Neural cell (in vitro differentiated cells): Measurements from ENCODE around the gene HDGFL2. TPM values are rescaled to one million over a fixed set of nuclear protein-coding genes. Genes with fewer than 3 reads are reported as not detected.

ENCODE experiments used
- H2AFZ ChIP-seq: fragments of 200-600, 300-800 bp; sonication (generic), shearing (Covaris generic); 2 replicates; pipeline ENCODE4 v1.6.0; 2014; ENCODE audit warnings: low read depth, mild to moderate bottlenecking, antibody characterized with exemption, low read length, moderate library complexity
- H3F3A ChIP-seq: fragments of 200-600 bp; shearing (Covaris generic); 2 replicates; pipeline ENCODE4 v1.6.1; 2016; ENCODE audit warnings: mild to moderate bottlenecking, moderate library complexity, mixed read lengths, antibody characterized with exemption, low read length; ENCODE audit not compliant: insufficient read depth, poor library complexity, severe bottlenecking
- H3K27ac ChIP-seq: fragments of 200-600, 300-800 bp; sonication (generic), shearing (Covaris generic); 2 replicates; pipeline ENCODE4 v1.5.1; 2014; ENCODE audit warnings: mild to moderate bottlenecking, low read length, moderate library complexity
- H3K27me3 ChIP-seq: fragments of 300-800, 200-600 bp; sonication (generic), shearing (Covaris generic); 2 replicates; pipeline ENCODE4 v1.6.0; 2014; ENCODE audit warnings: mild to moderate bottlenecking, low read depth, low read length, moderate library complexity; ENCODE audit not compliant: insufficient read depth
- H3K36me3 ChIP-seq: fragments of 300-800, 200-600 bp; sonication (generic), shearing (Covaris generic); 2 replicates; pipeline ENCODE4 v1.5.1; 2014; ENCODE audit warnings: mild to moderate bottlenecking, antibody characterized with exemption, low read length, moderate library complexity; ENCODE audit not compliant: insufficient read depth
- H3K4me2 ChIP-seq: fragments of 300-800, 200-600 bp; sonication (generic), shearing (Covaris generic); 2 replicates; pipeline ENCODE4 v1.6.0; 2014; ENCODE audit warnings: mild to moderate bottlenecking, low read length
- H3K4me3 ChIP-seq: fragments of 300-800, 200-600 bp; sonication (generic), shearing (Covaris generic); 2 replicates; pipeline ENCODE4 v1.5.1; 2014; ENCODE audit warnings: mild to moderate bottlenecking, low read length, moderate library complexity
- H3K79me2 ChIP-seq: fragments of 200-600 bp; shearing (Covaris generic); replicated peaks from 2 replicates; pipeline ENCODE4 v1.6.0; 2014; ENCODE audit warnings: mild to moderate bottlenecking, low read length, moderate library complexity; ENCODE audit not compliant: insufficient read depth
- H3K9ac ChIP-seq: fragments of 300-800, 200-600 bp; sonication (generic), shearing (Covaris generic); 2 replicates; pipeline ENCODE4 v1.6.1; 2016; ENCODE audit warnings: mild to moderate bottlenecking, low read length, mixed read lengths
- H3K9me2 ChIP-seq: fragments of 200-600 bp; shearing (Covaris generic); 2 replicates; pipeline ENCODE4 v1.6.1; 2016; ENCODE audit warnings: mild to moderate bottlenecking, low read length, mixed read lengths; ENCODE audit not compliant: insufficient read depth
- H3K9me3 ChIP-seq: fragments of 200-600, 300-800 bp; sonication (generic), shearing (Covaris generic); 2 replicates; pipeline ENCODE4 v1.6.1; 2016; ENCODE audit warnings: mild to moderate bottlenecking, mixed run types, low read length, moderate library complexity, mixed read lengths
- H4K20me1 ChIP-seq: fragments of 200-600 bp; shearing (Covaris generic); 2 replicates; pipeline ENCODE4 v1.6.1; 2016; ENCODE audit warnings: mild to moderate bottlenecking, mixed run types; ENCODE audit not compliant: insufficient read depth
- EP300 ChIP-seq: fragments of 450-650 bp; conservative IDR thresholded peaks from 2 replicates; pipeline ENCODE4 v1.6.1; 2014; ENCODE audit warnings: antibody characterized with exemption, mild to moderate bottlenecking, moderate library complexity; ENCODE audit not compliant: poor library complexity, severe bottlenecking
- EZH2 ChIP-seq: fragments of 200-600, 300-800 bp; shearing (Covaris generic), sonication (generic); IDR thresholded peaks from 2 replicates; pipeline ENCODE4 v1.6.1; 2014; ENCODE audit warnings: antibody characterized with exemption, low read length, borderline replicate concordance, mild to moderate bottlenecking; ENCODE audit not compliant: insufficient read depth, poor library complexity, severe bottlenecking
- MXI1 ChIP-seq: fragments of 450-650 bp; conservative IDR thresholded peaks from 2 replicates; pipeline ENCODE4 v1.6.1; 2014; ENCODE audit warnings: antibody characterized with exemption, mild to moderate bottlenecking; ENCODE audit not compliant: poor library complexity, severe bottlenecking
- POLR2AphosphoS5 ChIP-seq: IDR thresholded peaks from 2 replicates; pipeline ENCODE4 v1.6.1; 2012
- RAD21 ChIP-seq: fragments of 450-650 bp; conservative IDR thresholded peaks from 2 replicates; pipeline ENCODE4 v1.6.1; 2014; ENCODE audit warnings: antibody characterized with exemption, mild to moderate bottlenecking, moderate library complexity
- SMC3 ChIP-seq: fragments of 450-650 bp; conservative IDR thresholded peaks from 2 replicates; pipeline ENCODE4 v1.6.1; 2014; ENCODE audit warnings: antibody characterized with exemption, mild to moderate bottlenecking, moderate library complexity; ENCODE audit not compliant: poor library complexity
- TAF1 ChIP-seq: IDR thresholded peaks from 2 replicates; pipeline ENCODE4 v1.6.1; 2012; ENCODE audit warnings: low read depth
- polyA plus RNA-seq: library from polyadenylated mRNA; depleted of rRNA; stranded (reverse); fragments of >200 nt; gene quantifications from 2 replicates; pipeline ENCODE4 v1.2.3, GENCODE V29; 2014
- TF ChIP-seq, protein P1 (sequence below): fragments of 450-650 bp; IDR thresholded peaks from 2 replicates; pipeline ENCODE4 v1.5.1; 2014; ENCODE audit warnings: antibody characterized with exemption, mild to moderate bottlenecking, moderate library complexity; ENCODE audit not compliant: poor library complexity, severe bottlenecking
- TF ChIP-seq, protein P2 (sequence below): IDR thresholded peaks from 2 replicates; pipeline ENCODE4 v1.6.1; 2012; ENCODE audit warnings: borderline replicate concordance

Gene HDGFL2
- polyA plus RNA-seq, 1 donor from 2014 or later = 79.7 TPM

DNA sequence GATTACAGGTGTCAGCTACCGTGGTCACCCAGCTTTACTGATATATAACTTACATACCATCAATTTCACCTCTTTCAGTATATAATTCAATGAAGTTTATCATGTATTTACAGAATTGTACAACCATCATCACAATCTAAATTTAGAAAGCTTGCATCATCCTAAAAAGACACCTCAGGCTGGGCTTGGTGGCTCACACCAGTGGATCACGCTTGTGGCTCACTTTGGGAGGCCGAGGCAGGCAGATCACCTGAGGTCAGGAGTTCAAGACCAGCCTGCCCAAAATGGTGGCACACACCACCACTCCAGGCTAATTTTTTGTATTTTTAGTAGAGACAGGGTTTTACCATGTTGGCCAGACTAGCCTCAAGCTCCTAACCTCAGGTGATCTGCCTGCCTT is 4.3 kb upstream of the HDGFL2 start:
- Histone ChIP-seq H3K79me2 (peaks cover 5% of the 10 kb centered on the region), H3K9me3 (no peaks in the 10 kb centered on the region), H3K4me2 (no peak overlapping the region), H2AFZ (no peak overlapping the region), H4K20me1 (no peaks in the 10 kb centered on the region), H3K27ac (no peak overlapping the region), H3K4me3 (no peak overlapping the region), H3K36me3 (no peaks in the 10 kb centered on the region), H3K9ac (no peak overlapping the region), H3F3A (peaks cover 3% of the 10 kb centered on the region), H3K9me2 (no peaks in the 10 kb centered on the region), H3K27me3 (no peaks in the 10 kb centered on the region)
- TF ChIP-seq EZH2 (no peak), POLR2AphosphoS5 (no peak), RAD21 (no peak), MXI1 (no peak), TAF1 (no peak), SMC3 (no peak), EP300 (no peak)
- TF ChIP-seq, protein P1, sequence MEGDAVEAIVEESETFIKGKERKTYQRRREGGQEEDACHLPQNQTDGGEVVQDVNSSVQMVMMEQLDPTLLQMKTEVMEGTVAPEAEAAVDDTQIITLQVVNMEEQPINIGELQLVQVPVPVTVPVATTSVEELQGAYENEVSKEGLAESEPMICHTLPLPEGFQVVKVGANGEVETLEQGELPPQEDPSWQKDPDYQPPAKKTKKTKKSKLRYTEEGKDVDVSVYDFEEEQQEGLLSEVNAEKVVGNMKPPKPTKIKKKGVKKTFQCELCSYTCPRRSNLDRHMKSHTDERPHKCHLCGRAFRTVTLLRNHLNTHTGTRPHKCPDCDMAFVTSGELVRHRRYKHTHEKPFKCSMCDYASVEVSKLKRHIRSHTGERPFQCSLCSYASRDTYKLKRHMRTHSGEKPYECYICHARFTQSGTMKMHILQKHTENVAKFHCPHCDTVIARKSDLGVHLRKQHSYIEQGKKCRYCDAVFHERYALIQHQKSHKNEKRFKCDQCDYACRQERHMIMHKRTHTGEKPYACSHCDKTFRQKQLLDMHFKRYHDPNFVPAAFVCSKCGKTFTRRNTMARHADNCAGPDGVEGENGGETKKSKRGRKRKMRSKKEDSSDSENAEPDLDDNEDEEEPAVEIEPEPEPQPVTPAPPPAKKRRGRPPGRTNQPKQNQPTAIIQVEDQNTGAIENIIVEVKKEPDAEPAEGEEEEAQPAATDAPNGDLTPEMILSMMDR = no peak

DNA sequence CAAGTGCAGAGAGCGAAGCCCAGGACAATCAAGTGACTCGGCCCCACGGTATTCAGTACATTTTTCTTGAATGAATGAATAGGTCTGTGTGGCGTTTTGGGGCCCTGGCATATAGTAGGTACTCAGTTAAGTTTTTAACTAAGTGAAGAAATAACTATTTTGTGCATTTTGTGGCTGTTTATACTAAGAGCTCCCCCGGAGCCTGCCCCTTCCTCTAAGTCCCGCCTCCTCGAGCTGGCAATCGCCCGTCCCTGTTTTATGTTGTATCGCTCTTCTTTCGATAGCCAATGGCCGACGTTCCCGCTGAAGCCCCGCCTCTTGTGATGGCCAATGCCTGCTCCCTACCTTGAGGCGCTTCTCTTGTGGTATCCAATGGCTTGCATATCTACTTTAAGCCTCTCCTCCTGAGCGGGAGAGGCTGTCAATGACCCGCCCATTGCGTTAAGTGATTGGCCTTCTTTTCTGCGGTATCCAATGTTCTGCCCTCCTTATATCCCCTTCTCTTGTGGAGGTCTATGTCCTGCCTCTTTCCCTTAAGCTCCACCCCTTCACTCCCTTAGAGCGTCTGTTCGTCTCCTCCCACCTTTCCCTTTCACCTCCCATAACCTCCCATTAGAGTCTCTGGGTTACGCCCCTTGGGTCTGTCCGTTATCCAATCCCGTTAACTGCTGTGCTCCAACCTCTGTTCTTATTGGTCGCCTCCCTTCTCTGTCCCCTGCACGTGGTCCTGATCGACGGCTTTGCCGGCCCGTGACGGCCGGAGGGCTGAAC is 509 bp upstream of the HDGFL2 start:
- Histone ChIP-seq H3K4me3 (peak overlapping the region; percentile 88), H2AFZ (peak overlapping the region; percentile 54)

More for the DNA sequence above, 509 bp upstream of the HDGFL2 start:
- Histone ChIP-seq H3K27me3 (no peaks in the 10 kb centered on the region), H3K4me2 (peak overlapping the region; percentile 35), H3K27ac (peak overlapping the region; percentile 84), H3K79me2 (peaks cover 22% of the 10 kb centered on the region), H3F3A (peaks cover 3% of the 10 kb centered on the region), H4K20me1 (no peaks in the 10 kb centered on the region), H3K9me2 (no peaks in the 10 kb centered on the region), H3K36me3 (no peaks in the 10 kb centered on the region), H3K9me3 (no peaks in the 10 kb centered on the region), H3K9ac (peak overlapping the region; percentile 64)
- TF ChIP-seq MXI1 (no peak), TAF1 (no peak), EZH2 (no peak), POLR2AphosphoS5 (peak; percentile 76), SMC3 (no peak), RAD21 (no peak), EP300 (no peak)
- TF ChIP-seq, protein P2, sequence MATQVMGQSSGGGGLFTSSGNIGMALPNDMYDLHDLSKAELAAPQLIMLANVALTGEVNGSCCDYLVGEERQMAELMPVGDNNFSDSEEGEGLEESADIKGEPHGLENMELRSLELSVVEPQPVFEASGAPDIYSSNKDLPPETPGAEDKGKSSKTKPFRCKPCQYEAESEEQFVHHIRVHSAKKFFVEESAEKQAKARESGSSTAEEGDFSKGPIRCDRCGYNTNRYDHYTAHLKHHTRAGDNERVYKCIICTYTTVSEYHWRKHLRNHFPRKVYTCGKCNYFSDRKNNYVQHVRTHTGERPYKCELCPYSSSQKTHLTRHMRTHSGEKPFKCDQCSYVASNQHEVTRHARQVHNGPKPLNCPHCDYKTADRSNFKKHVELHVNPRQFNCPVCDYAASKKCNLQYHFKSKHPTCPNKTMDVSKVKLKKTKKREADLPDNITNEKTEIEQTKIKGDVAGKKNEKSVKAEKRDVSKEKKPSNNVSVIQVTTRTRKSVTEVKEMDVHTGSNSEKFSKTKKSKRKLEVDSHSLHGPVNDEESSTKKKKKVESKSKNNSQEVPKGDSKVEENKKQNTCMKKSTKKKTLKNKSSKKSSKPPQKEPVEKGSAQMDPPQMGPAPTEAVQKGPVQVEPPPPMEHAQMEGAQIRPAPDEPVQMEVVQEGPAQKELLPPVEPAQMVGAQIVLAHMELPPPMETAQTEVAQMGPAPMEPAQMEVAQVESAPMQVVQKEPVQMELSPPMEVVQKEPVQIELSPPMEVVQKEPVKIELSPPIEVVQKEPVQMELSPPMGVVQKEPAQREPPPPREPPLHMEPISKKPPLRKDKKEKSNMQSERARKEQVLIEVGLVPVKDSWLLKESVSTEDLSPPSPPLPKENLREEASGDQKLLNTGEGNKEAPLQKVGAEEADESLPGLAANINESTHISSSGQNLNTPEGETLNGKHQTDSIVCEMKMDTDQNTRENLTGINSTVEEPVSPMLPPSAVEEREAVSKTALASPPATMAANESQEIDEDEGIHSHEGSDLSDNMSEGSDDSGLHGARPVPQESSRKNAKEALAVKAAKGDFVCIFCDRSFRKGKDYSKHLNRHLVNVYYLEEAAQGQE = no peak
- TF ChIP-seq, protein P1 = no peak
